Epithelial cell of esophagus (primary cell): ENCODE data around the gene BLTP3B.

Experiments
- DNase-seq: peaks from one replicate; pipeline ENCODE4 v3.0.0; 2010; ENCODE audit warnings: low read depth
- H3K4me3 ChIP-seq: 2 replicates; pipeline ENCODE4 v1.5.1; 2011; ENCODE audit warnings: mild to moderate bottlenecking, low read length, control low read depth
- CTCF ChIP-seq: IDR thresholded peaks from 2 replicates; pipeline ENCODE4 v1.5.1; 2011; ENCODE audit warnings: low read depth, mild to moderate bottlenecking, low read length, control low read depth, inconsistent platforms; ENCODE audit not compliant: insufficient read depth; ENCODE audit errors: missing control alignments

Gene BLTP3B

GRCh38 chr12:100138048-100138802 lies 4.4 kb downstream of the BLTP3B start:
- DNase-seq: peak; percentile 48
- TF ChIP-seq CTCF: peak; percentile 52
- H3K4me3 ChIP-seq: no peak overlapping the region

GRCh38 chr12:100133200-100133599 lies 9.5 kb downstream of the BLTP3B start:
- TF ChIP-seq CTCF: no peak
- no peak overlapping the region for H3K4me3 ChIP-seq
- no peak for DNase-seq

GRCh38 chr12:100128512-100128908 lies 14.2 kb downstream of the BLTP3B start:
- DNase-seq: peak; percentile 69
- H3K4me3 ChIP-seq: no peak overlapping the region
- TF ChIP-seq CTCF: peak; percentile 69

- H3K4me3 ChIP-seq: no peak overlapping the region
- TF ChIP-seq CTCF: no peak
- peak; percentile 77 for DNase-seq
Measured at GRCh38 chr12:100127766-100128511, 14.7 kb downstream of the BLTP3B start.

- DNase-seq: no peak
- no peak for TF ChIP-seq CTCF
- no peak overlapping the region for H3K4me3 ChIP-seq
Measured at GRCh38 chr12:100123316-100124095, 19.2 kb downstream of the BLTP3B start.

GRCh38 chr12:100120355-100120754 lies 22.3 kb downstream of the BLTP3B start:
- TF ChIP-seq CTCF: no peak
- DNase-seq: no peak
- H3K4me3 ChIP-seq: no peak overlapping the region
